K562 treated with DMSO at 1 percent for 4 hours (cell line): ENCODE results near the gene TEX13B. TPM values are rescaled to one million over a fixed set of nuclear protein-coding genes. Genes with fewer than 3 reads are reported as not detected.

Source experiments
- total RNA-seq: library from RNA; unstranded; fragments of 300-600 nt; gene quantifications from 2 replicates; pipeline ENCODE4 v1.2.3, GENCODE V29; 2022; ENCODE audit not compliant: insufficient read depth

TEX13B gene
- total RNA-seq, result not detected in 2 replicates

GRCh38 chrX:107982356-107982755 lies at the start of gene TEX13B:
Gene TEX13B (minus strand): TSS chrX:107982370. CDS start chrX:107982127, 243 bp downstream.

Other genes starting within 250 kb of the TEX13B start
- 8.5 and 11.9 TPM in 2 replicates for gene TSC22D3, start 206.6 kb downstream of the TEX13B start, total RNA-seq
- gene NCBP2L, start 204.6 kb downstream of the TEX13B start, total RNA-seq, result not detected in 2 replicates
- not detected in 2 replicates for gene MID2, start 156.5 kb downstream of the TEX13B start, total RNA-seq
- gene VSIG1, start 62.7 kb upstream of the TEX13B start, total RNA-seq, result not detected in 2 replicates
- 67.4 and 85.5 TPM in 2 replicates for gene PSMD10, start 109.2 kb upstream of the TEX13B start, total RNA-seq
- 11.0 and 11.6 TPM in 2 replicates for gene ATG4A, start 109.4 kb upstream of the TEX13B start, total RNA-seq